DOHH2 (cell line): ENCODE data around the gene ASIC5.

Experiments used
- H3F3A ChIP-seq: fragments of 200-600 bp; sonication (generic), shearing (Covaris generic); 2 replicates; pipeline ENCODE4 v1.6.0; 2016; ENCODE audit warnings: antibody characterized with exemption, mild to moderate bottlenecking; ENCODE audit not compliant: control insufficient read depth, insufficient read depth
- H3K27ac ChIP-seq: fragments of 200-600 bp; sonication (generic); 2 replicates; pipeline ENCODE4 v1.5.1; 2014; ENCODE audit warnings: low read depth, mild to moderate bottlenecking, low read length, moderate library complexity
- H3K27me3 ChIP-seq: fragments of 200-600 bp; sonication (generic); 2 replicates; pipeline ENCODE4 v1.6.1; 2014; ENCODE audit warnings: mild to moderate bottlenecking, low read length, mixed read lengths; ENCODE audit not compliant: control insufficient read depth
- H3K36me3 ChIP-seq: fragments of 200-600 bp; sonication (generic); 2 replicates; pipeline ENCODE4 v1.6.1; 2014; ENCODE audit warnings: mild to moderate bottlenecking, low read length, moderate library complexity, mixed read lengths; ENCODE audit not compliant: control insufficient read depth
- H3K4me1 ChIP-seq: fragments of 200-600 bp; sonication (generic); 2 replicates; pipeline ENCODE4 v1.6.1; 2014; ENCODE audit warnings: mild to moderate bottlenecking, low read length, mixed read lengths; ENCODE audit not compliant: control insufficient read depth
- H3K4me2 ChIP-seq: fragments of 200-600 bp; sonication (generic); 2 replicates; pipeline ENCODE4 v1.6.0; 2014; ENCODE audit warnings: mild to moderate bottlenecking, low read length, moderate library complexity
- H3K4me3 ChIP-seq: fragments of 200-600 bp; sonication (generic); 2 replicates; pipeline ENCODE4 v1.5.1; 2014; ENCODE audit warnings: mild to moderate bottlenecking, low read length, mixed read lengths
- H3K79me2 ChIP-seq: fragments of 200-600 bp; sonication (generic); 2 replicates; pipeline ENCODE4 v1.6.1; 2014; ENCODE audit warnings: mild to moderate bottlenecking, low read length, mixed read lengths; ENCODE audit not compliant: control insufficient read depth
- H3K9me2 ChIP-seq: fragments of 200-600 bp; sonication (generic); replicated peaks from 2 replicates; pipeline ENCODE4 v1.6.1; 2014; ENCODE audit warnings: mild to moderate bottlenecking, low read length, mixed read lengths; ENCODE audit not compliant: control insufficient read depth
- H3K9me3 ChIP-seq: fragments of 200-600 bp; sonication (generic); 2 replicates; pipeline ENCODE4 v1.6.1; 2014; ENCODE audit warnings: antibody characterized with exemption, low read length, mixed read lengths; ENCODE audit not compliant: control insufficient read depth, insufficient read depth
- H4K20me1 ChIP-seq: fragments of 200-600 bp; sonication (generic); 2 replicates; pipeline ENCODE4 v1.6.0; 2014; ENCODE audit warnings: low read depth, mild to moderate bottlenecking, antibody characterized with exemption, low read length, moderate library complexity; ENCODE audit not compliant: control insufficient read depth, insufficient read depth
- EZH2phosphoT487 ChIP-seq: fragments of 200-600 bp; sonication (generic); IDR thresholded peaks from 2 replicates; pipeline ENCODE4 v1.6.1; 2017; ENCODE audit warnings: borderline replicate concordance, mild to moderate bottlenecking, antibody characterized with exemption, low read length, moderate library complexity, mixed read lengths
- TF ChIP-seq, protein P1 (sequence below): fragments of 200-600 bp; sonication (generic); IDR thresholded peaks from one replicate; pipeline ENCODE4 v1.5.1; 2014; ENCODE audit warnings: antibody characterized with exemption, mild to moderate bottlenecking, low read depth, low read length; ENCODE audit not compliant: poor library complexity, severe bottlenecking

ASIC5 gene

DNA sequence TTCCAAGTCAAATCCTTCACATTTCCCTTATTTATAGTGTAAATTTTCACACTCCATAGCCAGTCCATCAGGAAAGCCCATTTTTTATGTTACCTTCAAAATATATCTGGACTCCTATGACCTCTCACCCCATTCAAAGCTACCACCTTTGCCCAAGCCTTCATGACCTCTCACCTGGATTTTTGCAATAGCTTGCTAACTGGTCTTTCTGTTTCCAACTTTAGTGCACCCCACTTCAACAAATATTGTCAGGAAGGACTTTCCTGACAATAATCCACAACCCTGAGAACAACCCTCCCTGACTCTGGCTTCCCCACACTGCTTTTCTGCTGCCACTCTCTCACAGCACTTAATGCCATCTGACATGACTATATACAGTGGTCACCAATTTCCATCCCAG, 33.4 kb downstream of the ASIC5 start:
- Histone ChIP-seq H3F3A (no peaks in the 10 kb centered on the region), H3K27ac (no peak overlapping the region), H3K9me3 (no peaks in the 10 kb centered on the region), H4K20me1 (no peaks in the 10 kb centered on the region), H3K4me2 (no peak overlapping the region), H3K27me3 (no peaks in the 10 kb centered on the region), H3K9me2 (no peaks in the 10 kb centered on the region), H3K4me1 (no peaks in the 10 kb centered on the region), H3K4me3 (no peak overlapping the region), H3K79me2 (no peaks in the 10 kb centered on the region), H3K36me3 (no peaks in the 10 kb centered on the region)
- TF ChIP-seq, protein P1, sequence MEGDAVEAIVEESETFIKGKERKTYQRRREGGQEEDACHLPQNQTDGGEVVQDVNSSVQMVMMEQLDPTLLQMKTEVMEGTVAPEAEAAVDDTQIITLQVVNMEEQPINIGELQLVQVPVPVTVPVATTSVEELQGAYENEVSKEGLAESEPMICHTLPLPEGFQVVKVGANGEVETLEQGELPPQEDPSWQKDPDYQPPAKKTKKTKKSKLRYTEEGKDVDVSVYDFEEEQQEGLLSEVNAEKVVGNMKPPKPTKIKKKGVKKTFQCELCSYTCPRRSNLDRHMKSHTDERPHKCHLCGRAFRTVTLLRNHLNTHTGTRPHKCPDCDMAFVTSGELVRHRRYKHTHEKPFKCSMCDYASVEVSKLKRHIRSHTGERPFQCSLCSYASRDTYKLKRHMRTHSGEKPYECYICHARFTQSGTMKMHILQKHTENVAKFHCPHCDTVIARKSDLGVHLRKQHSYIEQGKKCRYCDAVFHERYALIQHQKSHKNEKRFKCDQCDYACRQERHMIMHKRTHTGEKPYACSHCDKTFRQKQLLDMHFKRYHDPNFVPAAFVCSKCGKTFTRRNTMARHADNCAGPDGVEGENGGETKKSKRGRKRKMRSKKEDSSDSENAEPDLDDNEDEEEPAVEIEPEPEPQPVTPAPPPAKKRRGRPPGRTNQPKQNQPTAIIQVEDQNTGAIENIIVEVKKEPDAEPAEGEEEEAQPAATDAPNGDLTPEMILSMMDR: no peak
- no peak for TF ChIP-seq EZH2phosphoT487

- Histone ChIP-seq H3K4me3 (no peak overlapping the region), H3K27ac (no peak overlapping the region), H3K4me2 (no peak overlapping the region), H3K9me3 (no peaks in the 10 kb centered on the region), H4K20me1 (no peaks in the 10 kb centered on the region), H3F3A (no peaks in the 10 kb centered on the region), H3K36me3 (no peaks in the 10 kb centered on the region), H3K4me1 (no peaks in the 10 kb centered on the region), H3K79me2 (no peaks in the 10 kb centered on the region), H3K9me2 (no peaks in the 10 kb centered on the region), H3K27me3 (no peaks in the 10 kb centered on the region)
- TF ChIP-seq, protein P1: no peak
- no peak for TF ChIP-seq EZH2phosphoT487
Observed at GRCh38 chr4:155828628-155829027, 37.4 kb downstream of the ASIC5 start.

GRCh38 chr4:155822572-155822971, 43.5 kb downstream of the ASIC5 start:
- H3K36me3 ChIP-seq: no peaks in the 10 kb centered on the region
- no peak overlapping the region for H3K4me2 ChIP-seq
- H3K4me1 ChIP-seq: no peaks in the 10 kb centered on the region
- no peak for TF ChIP-seq EZH2phosphoT487
- TF ChIP-seq, protein P1: no peak
- no peaks in the 10 kb centered on the region for H3K9me3 ChIP-seq
- H3K27ac ChIP-seq: no peak overlapping the region
- no peaks in the 10 kb centered on the region for H3K79me2 ChIP-seq
- H3F3A ChIP-seq: no peaks in the 10 kb centered on the region
- no peaks in the 10 kb centered on the region for H3K9me2 ChIP-seq
- H4K20me1 ChIP-seq: no peaks in the 10 kb centered on the region
- no peaks in the 10 kb centered on the region for H3K27me3 ChIP-seq
- no peak overlapping the region for H3K4me3 ChIP-seq
